Ascending aorta (tissue), 2 donors: ENCODE results near the gene TMEM233. TPM values are rescaled to one million over a fixed set of nuclear protein-coding genes. Genes with fewer than 3 reads are reported as not detected.
A peak's percentile ranks its signal among the peaks of the same experiment; 100 is the strongest.

ENCODE experiments used
- DNase-seq, 2 donors: peaks; one replicate each; pipeline ENCODE4 v3.0.0-alpha.2; 2019; ENCODE audit warnings: low spot score in 2 of 2
- H3K27ac ChIP-seq, 2 donors: fragments of 200-600 bp; sonication (generic); one replicate each; pipeline ENCODE4 v1.5.1; 2016 to 2017; ENCODE audit warnings: mild to moderate bottlenecking in 1 of 2
- H3K27me3 ChIP-seq: fragments of 200-600 bp; sonication (generic); one replicate; pipeline ENCODE4 v1.5.1; 2017
- H3K36me3 ChIP-seq, 2 donors: fragments of 200-600 bp; sonication (generic); one replicate each; pipeline ENCODE4 v1.5.1; 2016
- H3K4me1 ChIP-seq, 2 donors: fragments of 200-600 bp; sonication (generic); one replicate each; pipeline ENCODE4 v1.5.1; 2016 to 2017; ENCODE audit warnings: mild to moderate bottlenecking in 1 of 2
- H3K4me3 ChIP-seq, 2 donors: fragments of 200-600 bp; sonication (generic); one replicate each; pipeline ENCODE4 v1.5.1; 2016 to 2017; ENCODE audit warnings: mild to moderate bottlenecking in 1 of 2
- H3K9me3 ChIP-seq, 2 donors: fragments of 200-600 bp; sonication (generic); one replicate each; pipeline ENCODE4 v1.5.1; 2016
- CTCF ChIP-seq, 3 experiments: fragments of 200-600 bp in 2 of 3; fragments of 450-650 bp in 1 of 3; sonication (generic) in 2 of 3; IDR thresholded peaks; one replicate each; pipeline ENCODE4 v1.5.1; 2016 to 2019; ENCODE audit warnings: antibody characterized with exemption in 3 of 3, mild to moderate bottlenecking in 1 of 3, moderate library complexity in 1 of 3
- intact Hi-C: fragments of 100-400 bp; cut with DNase I; formaldehyde crosslinking; loops from one replicate; pipeline ENCODE4 v1.15.1; 2023
- total RNA-seq: library from RNA; depleted of rRNA; stranded (reverse); fragments of >200 nt; gene quantifications from one replicate; pipeline ENCODE4 v1.1.0, GENCODE V29; 2016

The TMEM233 gene
- total RNA-seq, 1 donor from 2014 or later: not detected

GRCh38 chr12:119683816-119684215 lies 90.2 kb downstream of the TMEM233 start:
- no peak for DNase-seq
- no peak for TF ChIP-seq CTCF (IDR thresholded peaks at IDR 0.05)
- intact Hi-C loops: no loop called here
- Histone ChIP-seq H3K9me3 (no peaks in the 10 kb centered on the region), H3K4me3 (no peak overlapping the region), H3K4me1 (peaks cover 0 to 3% of the 10 kb centered on the region in 2 donors), H3K36me3 (peaks cover 24 to 34% of the 10 kb centered on the region in 2 donors), H3K27ac (peak overlapping the region in 1 of 2 donors; percentile 45), H3K27me3 (no peaks in the 10 kb centered on the region)

DNA sequence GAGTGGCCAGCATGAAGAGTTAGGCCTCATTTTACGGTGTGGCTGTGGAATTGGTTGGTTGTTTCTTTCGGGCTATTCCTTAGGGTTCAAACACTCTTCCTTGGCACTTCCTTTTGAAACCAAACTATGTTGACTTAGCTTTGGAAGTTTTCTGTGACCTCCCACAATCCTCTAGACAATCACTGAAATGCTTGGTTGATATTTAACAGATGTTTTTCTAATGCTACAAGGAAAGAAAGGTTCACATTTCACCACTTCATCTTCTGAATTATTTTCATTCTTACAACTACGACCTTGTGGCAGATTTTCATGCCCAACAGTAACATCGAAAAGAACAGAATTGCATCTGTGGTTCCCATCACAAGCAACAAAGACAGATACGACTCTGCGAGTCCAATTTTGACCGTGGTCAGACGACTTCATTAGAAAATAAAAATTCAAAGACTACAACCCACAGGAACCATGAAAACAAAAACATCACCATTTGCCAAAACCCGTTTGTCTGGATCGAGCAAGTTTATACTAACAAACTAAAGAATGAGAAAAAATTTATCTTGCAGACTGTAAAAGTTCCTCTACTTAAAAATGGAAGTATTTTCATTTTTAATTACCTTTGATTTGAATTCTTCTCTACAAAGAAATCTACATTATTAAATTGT lies 91.3 kb downstream of the TMEM233 start:
- Histone ChIP-seq H3K27ac (no peak overlapping the region), H3K4me3 (no peak overlapping the region)
- no peak for DNase-seq

GRCh38 chr12:119685375-119685774 lies 91.8 kb downstream of the TMEM233 start:
- H3K27me3 ChIP-seq: no peaks in the 10 kb centered on the region
- peaks cover 0 to 3% of the 10 kb centered on the region in 2 donors for H3K4me1 ChIP-seq
- DNase-seq: no peak
- H3K4me3 ChIP-seq: no peak overlapping the region
- intact Hi-C loops: no loop called here
- H3K36me3 ChIP-seq: peaks cover 8 to 18% of the 10 kb centered on the region in 2 donors
- no peak overlapping the region for H3K27ac ChIP-seq
- no peaks in the 10 kb centered on the region for H3K9me3 ChIP-seq
- no peak for TF ChIP-seq CTCF (IDR thresholded peaks at IDR 0.05)

More for the DNA sequence above, 91.3 kb downstream of the TMEM233 start:
- Histone ChIP-seq H3K36me3 (peaks cover 13 to 23% of the 10 kb centered on the region in 2 donors), H3K4me1 (peaks cover 0 to 3% of the 10 kb centered on the region in 2 donors), H3K9me3 (no peaks in the 10 kb centered on the region), H3K27me3 (no peaks in the 10 kb centered on the region)
- TF ChIP-seq CTCF (IDR thresholded peaks at IDR 0.05): no peak
- intact Hi-C loops: no loop called here

GRCh38 chr12:119686355-119686754 lies 92.8 kb downstream of the TMEM233 start:
- H3K4me3 ChIP-seq: no peak overlapping the region
- intact Hi-C loops: no loop called here
- no peak for TF ChIP-seq CTCF (IDR thresholded peaks at IDR 0.05)
- H3K4me1 ChIP-seq: peaks cover 0 to 3% of the 10 kb centered on the region in 2 donors
- no peak for DNase-seq
- H3K27me3 ChIP-seq: no peaks in the 10 kb centered on the region
- no peak overlapping the region for H3K27ac ChIP-seq
- H3K36me3 ChIP-seq: peaks cover 0 to 8% of the 10 kb centered on the region in 2 donors
- no peaks in the 10 kb centered on the region for H3K9me3 ChIP-seq

GRCh38 chr12:119686776-119687175 lies 93.2 kb downstream of the TMEM233 start:
- Histone ChIP-seq H3K4me1 (peaks cover 0 to 3% of the 10 kb centered on the region in 2 donors), H3K27ac (no peak overlapping the region), H3K36me3 (peaks cover 0 to 4% of the 10 kb centered on the region in 2 donors), H3K4me3 (no peak overlapping the region), H3K9me3 (no peaks in the 10 kb centered on the region), H3K27me3 (no peaks in the 10 kb centered on the region)
- intact Hi-C loops: no loop called here
- TF ChIP-seq CTCF (IDR thresholded peaks at IDR 0.05): no peak
- DNase-seq: no peak
